GM18507 (cell line): ENCODE measurements around the gene DNAH10.

ENCODE experiments used
- DNase-seq: peaks from one replicate; pipeline ENCODE4 v3.0.0; 2011; ENCODE audit warnings: low read depth; ENCODE audit not compliant: insufficient read length; ENCODE audit errors: extremely low spot score
- FAIRE-seq: peaks from 2 replicates; lab custom pipeline; 2011; peaks lifted over from hg19 to GRCh38; lab: Jason Lieb, UNC

DNAH10 gene

DNA sequence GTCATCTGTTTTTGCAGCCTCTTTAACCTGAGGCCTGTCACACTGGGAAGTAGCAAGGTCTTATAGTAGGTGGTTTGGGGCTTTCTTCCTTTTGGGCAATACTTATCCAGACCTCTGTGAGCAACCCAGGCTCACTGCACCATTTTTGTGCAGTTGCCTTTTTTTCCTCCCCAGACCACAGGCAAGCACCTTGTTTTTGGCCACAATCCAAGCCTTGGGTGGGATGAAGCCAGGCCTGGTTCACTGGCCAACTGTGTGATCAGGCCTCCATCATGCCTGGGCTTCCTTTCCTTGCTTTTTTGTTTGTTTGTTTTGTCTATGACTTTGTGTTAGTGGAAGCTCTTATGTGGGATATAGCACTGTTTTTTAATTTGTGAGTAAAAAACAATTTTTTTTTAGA lies 71.7 kb downstream of the DNAH10 start:
- DNase-seq (no peak), FAIRE-seq (no peak)

DNA sequence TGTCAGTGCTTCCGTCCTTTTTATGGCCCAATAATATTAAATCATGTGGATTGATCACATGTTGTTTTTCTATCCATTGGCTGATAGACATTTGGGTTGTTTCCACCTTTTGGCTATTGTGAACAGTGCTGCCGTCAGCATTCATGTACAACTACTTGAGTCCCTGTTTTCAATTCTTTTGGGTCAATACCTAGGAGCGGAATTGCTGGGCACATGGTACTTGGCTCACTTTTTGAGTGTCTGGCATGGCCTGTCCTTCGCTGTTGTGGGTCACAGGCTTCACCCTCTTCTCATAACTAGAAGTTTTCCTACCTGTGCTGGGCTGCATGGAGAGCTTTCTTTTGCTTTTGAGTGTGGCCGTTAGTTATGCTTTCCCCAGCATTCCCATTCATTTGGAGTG lies 72.7 kb downstream of the DNAH10 start:
- DNase-seq (no peak), FAIRE-seq (no peak)

DNA sequence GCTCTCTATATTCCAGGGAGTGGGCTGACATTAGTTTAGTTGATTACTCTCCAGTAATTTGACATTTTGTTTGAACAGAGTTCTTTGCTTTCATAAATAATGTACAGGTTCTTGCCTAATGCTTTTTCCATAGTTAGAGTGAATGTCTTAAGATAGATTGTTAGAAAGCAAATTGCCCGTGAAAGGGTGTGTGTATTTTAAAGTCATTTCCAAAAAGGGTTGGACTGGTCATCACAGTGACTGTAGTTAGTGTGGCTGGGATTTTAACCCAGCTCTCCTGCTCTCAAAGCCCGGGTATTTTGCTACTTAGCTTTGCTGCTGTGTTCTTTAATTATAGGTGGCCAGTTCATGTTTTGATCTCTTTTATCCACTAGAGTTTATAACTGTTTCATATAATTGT lies 74.2 kb downstream of the DNAH10 start:
- DNase-seq (no peak), FAIRE-seq (no peak)

DNA sequence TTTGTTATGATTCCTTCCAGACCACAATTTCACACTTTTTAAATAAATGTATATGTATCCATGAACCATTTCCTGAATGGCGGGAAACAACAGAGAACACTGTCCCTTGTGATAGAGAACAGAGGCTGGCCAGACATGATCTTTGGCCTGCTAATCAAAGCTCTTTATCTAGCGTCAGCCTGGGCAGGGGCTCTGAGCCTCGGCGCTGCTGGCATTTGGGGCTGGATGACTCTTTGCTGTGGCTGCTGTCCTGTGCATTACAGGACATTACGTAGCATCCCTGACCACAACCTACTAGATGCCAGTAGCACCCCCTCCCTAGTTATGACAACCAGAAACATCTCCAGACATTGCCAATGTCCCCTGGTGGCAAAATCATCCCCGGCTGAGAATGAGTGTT lies 77.7 kb downstream of the DNAH10 start:
- DNase-seq (no peak), FAIRE-seq (no peak)

DNA sequence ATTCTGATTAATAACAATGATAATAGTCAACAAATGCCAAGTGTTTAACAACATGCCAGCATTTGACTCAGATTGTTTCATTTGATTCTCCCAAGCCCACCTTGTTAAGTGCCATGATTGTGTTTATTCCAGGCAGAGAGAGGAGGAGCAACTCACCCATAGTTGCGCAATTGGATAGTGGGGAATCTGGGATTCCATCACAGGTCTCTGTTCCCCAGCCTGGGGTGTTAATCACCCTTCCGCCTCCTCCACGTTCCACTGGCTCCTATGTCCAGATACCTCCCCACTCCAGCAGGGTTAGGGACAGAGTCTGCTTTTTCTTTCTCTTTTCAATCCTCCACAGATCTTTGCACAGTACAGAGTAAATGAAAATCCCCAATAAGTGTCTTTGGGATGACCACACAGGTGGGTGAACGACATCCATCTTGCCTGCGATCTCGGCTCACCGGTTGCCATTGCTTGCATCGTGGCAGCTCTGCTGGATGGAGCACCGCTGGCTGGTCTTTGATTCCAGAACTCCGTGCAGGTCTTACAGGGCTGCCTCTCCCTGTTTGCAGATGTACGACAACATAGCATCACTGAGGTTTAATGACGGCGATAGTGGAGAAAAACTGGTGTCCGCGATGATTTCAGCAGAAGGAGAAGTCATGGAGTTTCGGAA lies 78.8 kb downstream of the DNAH10 start:
- DNase-seq (no peak), FAIRE-seq (no peak)

DNA sequence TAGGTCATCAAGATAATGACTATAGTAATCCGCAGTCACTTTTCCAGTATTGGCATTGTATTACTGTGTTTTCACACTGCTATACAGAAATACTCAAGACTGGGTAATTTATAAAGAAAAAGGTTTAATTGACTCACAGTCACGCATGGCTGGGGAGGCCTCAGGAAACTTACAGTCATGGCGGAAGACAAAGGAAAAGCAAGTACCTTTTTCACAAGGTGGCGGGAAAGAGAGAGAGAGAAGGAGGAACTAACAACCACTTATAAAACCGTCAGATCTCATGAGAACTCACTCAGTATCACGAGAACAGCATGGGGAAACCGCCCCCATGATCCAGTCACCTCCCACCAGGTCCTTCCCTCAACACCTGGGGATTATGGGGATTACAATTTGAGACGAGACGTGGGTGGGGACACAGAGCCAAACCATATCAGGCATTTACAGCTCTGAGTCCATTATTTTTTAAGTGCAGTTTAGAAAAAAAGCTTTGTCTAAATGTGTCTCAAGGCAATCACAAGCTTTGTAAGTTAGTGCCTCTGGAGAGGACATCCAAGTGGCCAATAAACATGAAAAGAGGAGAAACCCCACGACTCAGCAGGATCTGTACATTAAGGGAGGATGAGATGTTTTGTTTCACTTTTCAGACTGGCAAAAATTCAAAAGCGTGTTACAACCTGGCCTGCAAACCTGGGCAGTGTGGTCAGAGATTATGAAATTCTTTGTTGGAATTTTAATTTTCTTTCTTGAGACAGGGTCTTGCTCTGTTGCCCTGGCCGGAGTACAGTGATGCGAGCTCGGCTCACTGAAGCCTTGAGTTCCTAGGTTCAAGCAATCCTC lies 82.0 kb downstream of the DNAH10 start:
- no peak for DNase-seq
- FAIRE-seq = no peak

DNA sequence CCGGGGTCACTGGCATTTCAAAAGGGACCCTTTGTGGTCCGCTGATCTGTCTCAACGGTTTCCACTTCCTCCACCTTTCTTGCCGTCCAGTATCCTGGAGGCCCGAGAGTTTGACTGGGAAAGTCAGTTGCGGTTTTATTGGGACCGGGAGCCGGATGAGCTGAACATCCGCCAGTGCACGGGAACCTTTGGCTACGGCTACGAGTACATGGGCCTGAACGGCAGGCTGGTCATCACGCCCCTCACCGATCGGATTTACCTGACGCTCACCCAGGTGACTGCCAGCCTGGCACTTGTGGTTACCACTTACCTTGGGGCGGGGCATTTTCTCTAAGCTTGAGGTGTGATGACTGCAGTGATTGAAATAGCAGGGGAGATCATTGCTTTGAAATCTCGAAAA lies 83.8 kb downstream of the DNAH10 start:
- FAIRE-seq = no peak

DNA sequence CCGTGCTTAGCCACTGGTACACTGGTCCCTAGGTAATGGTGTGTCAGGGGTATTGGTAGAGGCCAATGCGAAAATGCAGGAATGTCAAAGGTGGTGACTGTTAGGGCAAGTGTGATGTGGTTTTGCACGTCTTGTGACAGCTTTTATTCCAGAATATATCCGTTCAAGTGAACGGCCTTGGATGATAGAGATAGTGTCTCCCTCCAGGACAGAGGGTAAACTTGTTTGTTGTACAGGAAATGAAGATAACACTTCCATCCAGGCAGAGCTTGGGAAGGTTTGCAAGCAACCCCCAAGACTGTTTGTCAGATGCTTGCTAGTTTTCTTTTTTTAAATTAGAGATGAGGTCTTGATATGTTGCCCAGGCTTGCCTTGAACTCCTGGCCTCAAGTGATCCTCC lies 84.2 kb downstream of the DNAH10 start:
- FAIRE-seq (no peak), DNase-seq (no peak)

More for the DNA sequence above, 83.8 kb downstream of the DNAH10 start:
- no peak for DNase-seq

DNA sequence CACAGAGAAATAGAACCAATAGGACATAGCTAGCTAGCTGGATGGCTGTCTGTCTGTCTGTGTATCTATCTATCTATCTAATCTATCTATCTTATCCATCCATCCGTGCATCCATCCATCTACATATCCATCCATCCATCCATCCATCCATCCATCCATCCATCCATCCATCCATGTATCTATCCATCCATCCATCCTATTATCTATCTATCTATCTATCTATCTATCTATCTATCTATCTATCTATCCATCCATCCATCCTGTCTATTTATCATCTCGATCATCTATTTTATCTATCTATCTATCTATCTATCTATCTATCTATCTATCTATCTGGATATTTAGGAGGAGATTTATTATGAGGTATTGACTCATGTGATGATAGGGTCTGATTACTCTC lies 84.9 kb downstream of the DNAH10 start:
- DNase-seq (no peak), FAIRE-seq (no peak)

DNA sequence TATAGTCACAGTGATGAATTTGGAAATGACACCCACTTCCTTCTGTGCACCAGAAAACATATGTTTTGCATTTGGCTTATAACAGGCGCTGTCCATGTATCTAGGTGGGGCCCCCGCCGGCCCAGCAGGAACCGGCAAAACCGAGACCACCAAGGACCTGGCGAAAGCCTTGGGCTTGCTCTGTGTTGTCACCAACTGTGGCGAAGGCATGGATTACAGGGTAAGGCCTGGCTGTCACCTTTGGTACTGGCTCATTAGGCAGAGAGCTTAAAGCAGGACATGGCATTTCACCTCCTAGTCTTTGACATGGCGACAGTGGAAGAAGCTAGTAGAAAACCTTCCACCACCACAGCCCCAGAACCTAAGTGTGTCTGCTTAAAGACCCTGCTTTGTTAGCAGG lies 85.8 kb downstream of the DNAH10 start:
- no peak for DNase-seq
- FAIRE-seq = no peak

DNA sequence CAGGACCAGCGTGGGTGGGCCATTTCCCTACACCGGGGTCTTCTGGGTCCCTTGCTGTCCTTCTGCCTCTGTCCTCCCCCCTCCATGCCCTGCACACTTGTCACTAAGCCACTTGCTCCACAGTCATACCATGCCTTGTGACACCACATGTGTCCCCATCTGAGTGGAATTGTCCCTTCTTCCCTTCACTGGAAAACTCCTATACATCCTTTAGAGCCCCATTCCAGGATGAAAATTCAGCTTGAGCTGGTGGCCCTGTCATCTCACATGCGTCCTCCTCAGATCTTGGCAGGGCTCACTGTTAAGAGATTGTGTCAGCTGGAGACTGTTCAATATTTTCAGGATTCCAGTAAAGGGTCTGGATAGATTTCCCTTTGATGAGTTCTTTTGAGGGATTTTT lies 87.4 kb downstream of the DNAH10 start:
- FAIRE-seq = no peak

DNA sequence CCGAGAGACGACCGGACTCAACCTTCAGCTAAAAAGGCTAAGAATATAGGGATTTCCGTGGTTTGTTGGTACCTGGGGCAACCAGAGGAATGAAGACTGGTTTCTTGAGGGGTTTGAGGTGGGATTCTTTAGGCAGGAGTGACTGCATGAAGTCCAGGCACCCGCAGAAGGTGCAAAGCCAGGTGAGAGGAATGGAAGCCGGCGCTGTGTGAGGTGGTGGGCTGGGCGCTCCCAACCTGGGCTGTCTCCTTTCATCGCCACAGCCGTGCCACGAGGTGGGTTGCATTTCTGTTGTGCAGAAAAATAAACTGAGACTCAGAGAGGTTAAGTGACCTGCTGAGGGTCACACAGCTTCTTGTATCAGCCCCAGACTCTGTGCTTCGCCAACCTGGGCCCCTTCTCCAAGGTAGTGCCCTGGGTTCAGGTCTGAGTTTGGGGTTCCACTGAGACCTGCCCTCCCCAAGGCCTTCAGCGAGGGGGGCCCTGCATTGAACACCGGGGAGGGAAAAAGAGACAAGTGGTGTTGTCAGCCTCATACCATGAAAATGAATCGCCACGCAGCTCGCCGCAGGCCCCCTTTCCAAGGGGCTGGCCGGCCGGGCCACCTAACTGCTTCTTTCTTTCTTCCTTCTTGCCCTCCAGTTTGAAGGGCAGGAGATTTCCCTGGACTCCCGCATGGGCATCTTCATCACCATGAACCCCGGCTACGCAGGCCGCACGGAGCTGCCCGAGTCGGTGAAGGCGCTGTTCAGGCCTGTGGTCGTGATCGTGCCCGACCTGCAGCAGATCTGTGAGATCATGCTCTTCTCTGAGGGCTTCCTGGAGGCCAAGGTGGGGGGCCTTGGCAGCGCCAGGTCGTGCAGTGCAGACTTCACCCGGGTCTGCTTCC lies 88.4 kb downstream of the DNAH10 start:
- FAIRE-seq (no peak), DNase-seq (no peak)

More for the DNA sequence above, 87.4 kb downstream of the DNAH10 start:
- no peak for DNase-seq

DNA sequence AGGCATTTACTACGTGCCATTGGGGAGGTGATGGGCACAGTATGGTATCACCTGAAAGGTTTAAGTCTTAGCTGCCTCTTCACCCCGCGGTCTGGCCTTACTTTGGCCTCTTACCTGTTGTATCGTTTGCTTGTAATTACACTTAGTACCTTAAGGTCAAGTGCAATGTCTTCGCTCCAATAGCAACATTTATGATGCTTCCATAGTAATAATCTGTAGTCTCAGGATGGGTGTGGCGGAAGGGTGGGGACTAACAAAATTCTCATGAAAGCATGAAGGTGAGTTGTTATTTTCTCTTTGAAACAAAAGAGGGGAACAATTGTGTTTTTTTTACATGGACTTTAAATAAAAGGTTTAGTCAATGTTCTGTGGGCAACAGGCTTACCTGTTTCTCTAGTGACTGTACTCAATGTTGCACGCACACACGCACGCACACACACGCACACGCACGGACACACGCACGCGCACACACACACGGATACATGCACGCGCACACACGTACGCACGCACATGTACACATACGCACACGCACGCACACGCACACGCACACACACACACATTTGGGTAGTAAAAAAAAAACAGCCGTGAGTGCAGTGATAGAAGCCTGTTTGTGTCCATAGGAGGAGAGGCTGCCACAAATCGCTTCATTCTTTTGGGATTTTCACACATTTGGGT lies 91.4 kb downstream of the DNAH10 start:
- DNase-seq (no peak), FAIRE-seq (no peak)

DNA sequence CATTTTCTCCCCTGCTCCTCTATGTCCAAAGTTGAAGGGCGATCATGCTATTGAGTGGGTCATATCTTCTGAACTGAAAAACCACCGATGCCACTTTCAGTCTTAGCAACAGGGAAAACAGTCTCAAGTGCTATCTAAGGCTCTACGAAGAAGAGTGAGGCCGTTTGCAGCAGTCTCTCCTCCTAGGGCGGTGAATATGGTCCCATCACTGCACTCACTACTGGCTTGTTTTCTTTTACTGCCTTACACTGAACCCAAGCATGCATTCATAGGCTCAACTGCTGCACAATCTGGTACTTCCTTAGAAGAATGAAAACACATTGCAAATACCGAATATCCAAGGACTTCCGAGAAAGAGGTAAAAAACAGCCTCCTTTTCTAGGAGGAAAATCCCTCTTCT lies 92.1 kb downstream of the DNAH10 start:
- DNase-seq (no peak), FAIRE-seq (no peak)

DNA sequence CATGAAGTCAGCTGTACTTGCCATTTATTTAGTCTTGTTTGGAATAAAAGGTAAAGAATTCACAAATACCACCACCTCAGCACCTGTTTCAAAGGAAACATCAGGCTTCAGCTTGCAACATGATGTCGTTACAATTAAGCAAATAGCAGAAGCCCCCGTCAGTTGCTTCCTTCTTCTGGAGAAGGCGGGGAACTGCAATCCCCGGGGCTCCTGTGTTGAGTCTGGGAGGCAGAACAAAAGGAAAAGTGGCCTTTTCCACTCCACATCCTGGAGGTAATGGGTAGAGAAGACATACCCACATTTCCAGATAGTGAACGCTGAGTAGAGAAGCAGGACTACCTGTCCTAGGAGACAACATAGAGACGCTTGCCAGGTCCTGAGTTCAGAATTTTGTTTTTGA lies 92.8 kb downstream of the DNAH10 start:
- DNase-seq = no peak
- FAIRE-seq = no peak

DNA sequence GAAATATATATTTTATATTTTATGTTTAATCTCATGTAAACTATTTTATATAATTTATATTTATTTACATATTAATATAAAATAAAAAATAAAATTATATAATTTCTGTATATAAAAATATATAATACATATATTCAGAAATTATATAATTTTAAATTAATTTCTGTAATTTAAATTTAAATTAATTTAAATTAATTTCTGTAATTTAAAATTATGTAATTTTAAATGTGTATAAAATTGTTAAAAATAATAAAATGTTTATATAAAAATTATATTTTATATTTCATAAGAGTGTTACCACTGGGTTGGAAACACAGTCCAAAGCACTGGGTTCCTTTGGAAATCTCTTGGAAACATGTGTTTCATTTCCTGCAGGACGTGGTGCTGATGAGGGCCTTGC lies 94.6 kb downstream of the DNAH10 start:
- no peak for DNase-seq
- no peak for FAIRE-seq

DNA sequence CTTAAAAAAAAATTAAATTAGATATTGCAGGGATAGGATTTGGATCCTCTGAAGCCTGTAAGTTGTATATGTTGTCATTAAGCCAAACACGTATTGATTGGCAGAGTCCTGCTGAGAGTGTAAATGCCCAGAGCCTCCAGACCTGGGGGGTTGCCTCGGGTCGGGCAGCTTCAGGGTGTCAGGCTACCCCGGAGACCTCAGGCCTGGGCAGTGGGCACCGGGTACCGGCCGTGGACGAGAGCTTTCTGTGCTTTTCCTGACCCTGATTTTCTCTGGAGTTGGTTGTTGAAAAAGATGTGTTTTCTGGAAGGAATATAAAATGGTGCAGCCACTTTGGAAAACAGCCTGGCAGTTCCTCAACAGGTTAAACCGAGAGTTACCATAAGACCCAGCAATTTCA lies 96.1 kb downstream of the DNAH10 start:
- FAIRE-seq (no peak), DNase-seq (no peak)

DNA sequence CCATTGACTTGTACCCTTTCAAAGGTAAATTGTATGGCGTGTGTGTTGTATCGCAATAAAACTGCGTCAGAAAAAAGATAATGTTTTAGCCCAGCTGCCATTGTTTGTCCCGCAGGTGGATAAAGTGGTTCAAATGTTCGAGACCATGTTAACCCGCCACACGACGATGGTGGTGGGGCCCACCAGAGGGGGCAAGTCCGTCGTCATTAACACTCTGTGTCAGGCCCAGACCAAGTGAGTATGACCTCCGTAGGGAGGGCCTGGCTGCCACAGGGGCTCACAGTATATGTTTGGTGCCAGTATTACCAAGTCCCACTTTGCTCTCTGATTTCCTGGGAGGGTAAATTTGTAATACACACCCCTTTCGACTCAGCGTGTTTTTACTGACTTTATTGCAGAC lies 96.9 kb downstream of the DNAH10 start:
- no peak for DNase-seq
- FAIRE-seq = no peak

DNA sequence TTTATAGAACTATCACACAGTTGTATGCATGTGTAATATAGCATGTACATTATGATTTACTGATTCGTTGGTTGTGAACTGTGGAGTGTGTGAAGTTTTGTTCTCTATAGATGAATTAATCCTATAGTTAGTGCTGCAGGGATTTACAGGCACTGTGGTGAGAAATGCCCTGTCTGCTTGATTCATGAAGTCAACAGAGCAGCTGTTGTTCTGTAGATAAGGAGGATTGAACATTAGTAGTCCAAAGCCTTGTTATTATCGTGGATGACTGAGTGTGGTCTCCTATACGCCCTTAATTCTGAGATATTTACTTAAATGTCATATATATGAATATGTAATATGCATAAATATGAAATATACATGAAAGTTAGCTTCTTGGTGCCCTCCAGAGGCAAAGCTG lies 98.3 kb downstream of the DNAH10 start:
- FAIRE-seq (no peak), DNase-seq (no peak)

DNA sequence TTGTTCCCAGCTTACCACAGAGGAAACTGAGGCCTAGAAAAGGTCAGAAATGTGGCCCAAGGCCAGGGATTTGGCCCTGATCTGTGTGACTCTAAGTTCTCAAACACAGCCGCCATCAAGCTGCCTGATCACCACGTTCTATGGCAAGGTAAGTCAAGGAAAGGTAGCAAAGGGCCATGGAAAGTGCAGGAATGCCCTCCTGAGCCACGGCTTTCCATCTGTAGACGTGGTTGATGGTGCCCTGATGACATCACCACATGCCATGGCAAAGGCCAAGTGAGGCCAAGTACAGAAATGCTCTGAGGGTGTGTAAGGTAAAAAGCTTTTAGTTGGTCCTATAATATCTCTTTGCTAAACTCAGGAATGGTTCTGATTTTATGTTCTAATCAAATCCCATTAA lies 99.3 kb downstream of the DNAH10 start:
- FAIRE-seq = no peak
- no peak for DNase-seq
